IMR-90 (cell line): ENCODE data around the gene CD38. TPM values are rescaled to one million over a fixed set of nuclear protein-coding genes. Genes with fewer than 3 reads are reported as not detected.

Experiments used
- ATAC-seq: fragments of 200-7000 bp; cut with Tn5 transposase; 2 replicates; pipeline ENCODE4 v1.9.1; 2020; ENCODE audit warnings: low read depth, mild to moderate bottlenecking, moderate library complexity
- BruUV-seq: library from RNA; stranded (reverse); fragments of 400-500 nt; replicated peaks from 2 replicates; lab custom pipeline; 2021; lab: Mats Ljungman, UMichigan
- CTCF ChIA-PET: fragments of 300-600 bp; formaldehyde crosslinking; extraction: SDS; loops from one replicate; lab custom pipeline; 2021; ENCODE audit warnings: antibody characterized with exemption; lab: Yijun Ruan, JAX
- POLR2A ChIA-PET: fragments of 300-600 bp; sonication (Branson Sonifier 250); formaldehyde crosslinking; loops from one replicate; lab custom pipeline; 2022; ENCODE audit warnings: antibody characterized with exemption; ENCODE audit not compliant: unreplicated experiment; lab: Charles Lee
- DNase-seq: peaks from one replicate; pipeline ENCODE4 v3.0.0; 2013
- H2AFZ ChIP-seq: replicated peaks from 2 replicates; pipeline ENCODE3; 2013; ENCODE audit warnings: low read length, mild to moderate bottlenecking; ENCODE audit not compliant: poor library complexity
- H2AK5ac ChIP-seq: 2 replicates; pipeline ENCODE4 v1.6.1; 2013; ENCODE audit warnings: low read depth, low read length, inconsistent platforms
- H2AK9ac ChIP-seq: replicated peaks from 2 replicates; pipeline ENCODE3; 2013; ENCODE audit warnings: mild to moderate bottlenecking, low read depth, low read length, moderate library complexity; ENCODE audit not compliant: poor library complexity
- H2BK120ac ChIP-seq: 2 replicates; pipeline ENCODE4 v1.6.1; 2013; ENCODE audit warnings: low read depth, low read length, inconsistent platforms
- H2BK15ac ChIP-seq: 3 replicates; pipeline ENCODE4 v1.6.1; 2013; ENCODE audit warnings: low read depth, low read length, inconsistent platforms
- H2BK20ac ChIP-seq: 2 replicates; pipeline ENCODE4 v1.6.1; 2013; ENCODE audit warnings: low read depth, mild to moderate bottlenecking, inconsistent platforms, low read length, moderate library complexity
- H2BK5ac ChIP-seq: 2 replicates; pipeline ENCODE4 v1.6.1; 2013; ENCODE audit warnings: mild to moderate bottlenecking, low read depth, low read length, inconsistent platforms; ENCODE audit not compliant: poor library complexity, severe bottlenecking
- H3K14ac ChIP-seq: replicated peaks from 2 replicates; pipeline ENCODE4 v1.6.1; 2013; ENCODE audit warnings: low read depth, low read length, inconsistent platforms
- H3K18ac ChIP-seq: 2 replicates; pipeline ENCODE4 v1.6.1; 2013; ENCODE audit warnings: low read depth, low read length, control low read depth
- H3K23ac ChIP-seq: 2 replicates; pipeline ENCODE4 v1.6.1; 2013; ENCODE audit warnings: low read depth, low read length, inconsistent platforms
- H3K27ac ChIP-seq: 2 replicates; pipeline ENCODE4 v1.5.1; 2013; ENCODE audit warnings: mild to moderate bottlenecking, control low read depth, low read length; ENCODE audit not compliant: insufficient read depth
- H3K27me3 ChIP-seq: 2 replicates; pipeline ENCODE4 v1.6.1; 2013; ENCODE audit warnings: low read length; ENCODE audit not compliant: control insufficient read depth, insufficient read depth
- H3K36me3 ChIP-seq: 2 replicates; pipeline ENCODE4 v1.6.1; 2013; ENCODE audit warnings: low read length, mixed read lengths; ENCODE audit not compliant: control insufficient read depth, insufficient read depth
- H3K4ac ChIP-seq: 2 replicates; pipeline ENCODE4 v1.6.1; 2013; ENCODE audit warnings: low read depth, low read length, inconsistent platforms
- H3K4me1 ChIP-seq: 2 replicates; pipeline ENCODE4 v1.6.1; 2013; ENCODE audit warnings: low read length, mixed read lengths; ENCODE audit not compliant: control insufficient read depth, insufficient read depth
- H3K4me2 ChIP-seq: 2 replicates; pipeline ENCODE4 v1.6.1; 2013; ENCODE audit warnings: low read depth, mild to moderate bottlenecking, control low read depth, low read length, moderate library complexity
- H3K4me3 ChIP-seq: 2 replicates; pipeline ENCODE4 v1.5.1; 2013; ENCODE audit warnings: low read depth, mild to moderate bottlenecking, control low read depth, low read length, moderate library complexity; ENCODE audit not compliant: insufficient read depth
- H3K56ac ChIP-seq: 2 replicates; pipeline ENCODE4 v1.6.1; 2013; ENCODE audit warnings: low read length, inconsistent platforms; ENCODE audit not compliant: insufficient read depth; ENCODE audit errors: extremely low read depth
- H3K79me1 ChIP-seq, 2 experiments: 2 replicates each; pipeline ENCODE4 v1.6.1; 2013; ENCODE audit warnings: low read length in 2 of 2, inconsistent platforms in 1 of 2, low read depth in 1 of 2
- H3K9ac ChIP-seq: 2 replicates; pipeline ENCODE4 v1.6.1; 2013; ENCODE audit warnings: low read depth, low read length, control low read depth
- H3K9me1 ChIP-seq: 2 replicates; pipeline ENCODE4 v1.6.1; 2013; ENCODE audit warnings: low read length, inconsistent platforms; ENCODE audit not compliant: insufficient read depth
- H3K9me3 ChIP-seq: 2 replicates; pipeline ENCODE4 v1.6.1; 2013; ENCODE audit warnings: low read length; ENCODE audit not compliant: control insufficient read depth, insufficient read depth
- H4K20me1 ChIP-seq: 2 replicates; pipeline ENCODE4 v1.6.1; 2013; ENCODE audit warnings: low read length, inconsistent platforms; ENCODE audit not compliant: insufficient read depth
- H4K5ac ChIP-seq: 2 replicates; pipeline ENCODE4 v1.6.1; 2013; ENCODE audit warnings: mild to moderate bottlenecking, low read depth, low read length, control low read depth
- H4K8ac ChIP-seq, 2 experiments: 2 replicates each; pipeline ENCODE4 v1.6.1; 2013; ENCODE audit warnings: low read depth in 2 of 2, low read length in 2 of 2, control low read depth in 1 of 2, inconsistent platforms in 1 of 2
- H4K91ac ChIP-seq: 2 replicates; pipeline ENCODE4 v1.6.1; 2013; ENCODE audit warnings: low read depth, low read length, inconsistent platforms; ENCODE audit not compliant: insufficient read depth
- BHLHE40 ChIP-seq: fragments of 150-350 bp; IDR thresholded peaks from 2 replicates; pipeline ENCODE4 v1.6.1; 2016; ENCODE audit warnings: mild to moderate bottlenecking, low read depth, low read length
- CHD1 ChIP-seq: IDR thresholded peaks from 2 replicates; pipeline ENCODE4 v1.6.1; 2012; ENCODE audit warnings: low read depth, low read length, improper control_type of control experiment
- CTCF ChIP-seq: conservative IDR thresholded peaks from 2 replicates; pipeline ENCODE4 v1.5.1; 2012; ENCODE audit warnings: mild to moderate bottlenecking, low read depth, low read length, improper control_type of control experiment
- FOS ChIP-seq: fragments of 150-350 bp; IDR thresholded peaks from 2 replicates; pipeline ENCODE4 v1.6.1; 2016; ENCODE audit warnings: low read depth, low read length
- MAFK ChIP-seq: IDR thresholded peaks from 2 replicates; pipeline ENCODE4 v1.6.1; 2012; ENCODE audit warnings: low read depth, low read length, improper control_type of control experiment
- MAZ ChIP-seq: IDR thresholded peaks from 2 replicates; pipeline ENCODE4 v1.6.1; 2012; ENCODE audit warnings: low read depth, mild to moderate bottlenecking, low read length, improper control_type of control experiment, moderate library complexity, borderline replicate concordance
- NFE2L2 ChIP-seq: fragments of 150-350 bp; IDR thresholded peaks from 2 replicates; pipeline ENCODE4 v1.6.1; 2016; ENCODE audit warnings: low read depth, mild to moderate bottlenecking, low read length
- POLR2A ChIP-seq: IDR thresholded peaks from 2 replicates; pipeline ENCODE4 v1.6.1; 2012; ENCODE audit warnings: mild to moderate bottlenecking, low read depth, low read length
- RCOR1 ChIP-seq: IDR thresholded peaks from 2 replicates; pipeline ENCODE4 v1.6.1; 2012; ENCODE audit warnings: mild to moderate bottlenecking, low read length, improper control_type of control experiment; ENCODE audit not compliant: insufficient replicate concordance
- RFX5 ChIP-seq: IDR thresholded peaks from 2 replicates; pipeline ENCODE4 v1.8.0; 2012; ENCODE audit warnings: low read depth, mild to moderate bottlenecking, low read length, moderate library complexity
- USF2 ChIP-seq: fragments of 150-350 bp; IDR thresholded peaks from 2 replicates; pipeline ENCODE4 v1.6.1; 2017; ENCODE audit warnings: mild to moderate bottlenecking, antibody characterized with exemption, low read length, low read depth
- whole genome bisulfite sequencing, 2 experiments: methylation state at CpG; one replicate each; pipeline versions ENCODE4 v1.1.5 to v1.1.7; 2013; ENCODE audit warnings: missing lambda C conversion rate in 2 of 2; ENCODE audit not compliant: insufficient read length in 1 of 2; ENCODE audit errors: extremely low coverage in 2 of 2; 5-methylcytosine and 5-hydroxymethylcytosine counted together
- dilution Hi-C: fragments of 300-500 bp; cut with HindIII; formaldehyde crosslinking; loops from one replicate; pipeline ENCODE4 v1.14.3; 2018; ENCODE audit warnings: low sequenced_read_pairs; ENCODE audit not compliant: unreplicated experiment
- in situ Hi-C: fragments of 300-500 bp; cut with MboI; formaldehyde crosslinking; loops from 3 replicates; pipeline ENCODE4 v1.14.3; 2019; ENCODE audit warnings: low sequenced_read_pairs, inconsistent platforms, mixed read lengths
- intact Hi-C: fragments of 100-400 bp; cut with micrococcal nuclease; formaldehyde crosslinking; loops from 2 replicates; pipeline ENCODE4 v1.10.0; 2022
- polyA plus RNA-seq, 3 experiments: library from polyadenylated mRNA; depleted of rRNA; stranded (reverse); fragments of >200 nt; gene quantifications; 2 replicates each; pipeline ENCODE4 v1.2.3, GENCODE V29; 2012; ENCODE audit warnings: low replicate concordance in 1 of 3
- total RNA-seq: library from RNA; depleted of rRNA; stranded (reverse); fragments of >200 nt; gene quantifications from 2 replicates; pipeline ENCODE4 v1.2.3, GENCODE V29; 2012
- TF ChIP-seq, protein P1 (sequence below): fragments of 150-350 bp; IDR thresholded peaks from 2 replicates; pipeline ENCODE4 v1.6.1; 2016; ENCODE audit warnings: low read depth, mild to moderate bottlenecking, low read length, moderate library complexity, borderline replicate concordance

CD38 gene
- total and polyA plus RNA-seq, 2 of the 4 experiments (the other 2 are of a cell fraction): not detected

DNA sequence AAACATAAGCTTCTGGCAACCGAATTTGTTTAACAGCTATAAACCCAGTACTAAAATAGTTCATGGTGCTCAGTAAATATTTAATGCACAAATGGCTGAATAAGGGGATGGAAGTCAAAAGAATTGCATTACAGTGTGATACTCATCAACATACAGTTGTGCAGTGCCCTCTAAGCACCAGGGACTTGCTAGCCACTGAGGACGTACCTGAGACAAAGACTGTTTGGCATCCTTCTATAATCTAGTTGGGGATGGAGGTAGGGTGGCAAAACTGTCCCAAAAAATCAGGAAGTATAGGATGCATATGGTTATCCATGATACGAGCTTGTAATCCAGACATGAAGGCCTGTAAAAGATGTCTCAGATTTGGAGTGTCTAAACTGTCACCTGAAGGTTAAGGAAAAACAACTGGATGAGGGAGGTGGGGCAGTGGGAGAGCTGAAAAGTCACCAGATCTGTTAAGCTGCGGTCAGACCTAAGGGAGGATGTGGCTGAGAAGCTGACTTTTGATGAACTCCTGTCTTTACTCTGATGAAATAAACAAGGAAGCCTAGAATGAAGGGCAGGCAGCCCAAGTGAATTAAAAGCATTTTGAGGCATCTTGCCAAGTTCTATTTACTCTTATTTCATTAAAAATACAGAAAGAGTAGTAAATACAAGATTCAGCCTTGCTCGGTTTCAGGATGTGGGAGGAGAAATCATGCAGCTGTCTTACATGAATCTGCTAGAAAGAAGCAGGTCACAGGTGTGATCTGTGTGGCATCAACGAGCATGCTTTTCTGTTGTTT, 12.0 kb upstream of the CD38 start:
- WGBS, 2 experiments: 10% methylated on average over 2 of the region's 6 CpGs; no CpG with 5 or more reads in 1 of the 2 experiments
- Histone ChIP-seq H4K20me1 (no peaks in the 10 kb centered on the region), H3K36me3 (no peaks in the 10 kb centered on the region), H3K27ac (no peak overlapping the region), H3K23ac (no peak overlapping the region), H4K5ac (no peak overlapping the region), H4K8ac (no peak overlapping the region), H2AK9ac (no peak overlapping the region), H3K14ac (no peak overlapping the region), H3K56ac (no peak overlapping the region), H3K9me1 (no peaks in the 10 kb centered on the region), H4K91ac (no peak overlapping the region), H2AFZ (no peak overlapping the region), H3K79me1 (no peaks in the 10 kb centered on the region), H3K4me1 (no peaks in the 10 kb centered on the region), H3K4me2 (no peak overlapping the region), H3K9ac (no peak overlapping the region), H3K4ac (no peak overlapping the region), H2BK20ac (no peak overlapping the region), H3K9me3 (no peaks in the 10 kb centered on the region), H2AK5ac (no peak overlapping the region), H3K18ac (no peak overlapping the region), H3K27me3 (peaks cover 19% of the 10 kb centered on the region), H2BK5ac (no peak overlapping the region), H2BK15ac (no peak overlapping the region), H3K4me3 (no peak overlapping the region), H2BK120ac (no peak overlapping the region)
- POLR2A ChIA-PET: no interaction called here
- dilution Hi-C loops: no loop called here
- TF ChIP-seq USF2 (no peak), MAZ (no peak), MAFK (no peak), CTCF (no peak), RCOR1 (no peak), CHD1 (no peak), FOS (no peak), POLR2A (no peak), RFX5 (no peak), NFE2L2 (no peak), BHLHE40 (no peak)
- TF ChIP-seq, protein P1, sequence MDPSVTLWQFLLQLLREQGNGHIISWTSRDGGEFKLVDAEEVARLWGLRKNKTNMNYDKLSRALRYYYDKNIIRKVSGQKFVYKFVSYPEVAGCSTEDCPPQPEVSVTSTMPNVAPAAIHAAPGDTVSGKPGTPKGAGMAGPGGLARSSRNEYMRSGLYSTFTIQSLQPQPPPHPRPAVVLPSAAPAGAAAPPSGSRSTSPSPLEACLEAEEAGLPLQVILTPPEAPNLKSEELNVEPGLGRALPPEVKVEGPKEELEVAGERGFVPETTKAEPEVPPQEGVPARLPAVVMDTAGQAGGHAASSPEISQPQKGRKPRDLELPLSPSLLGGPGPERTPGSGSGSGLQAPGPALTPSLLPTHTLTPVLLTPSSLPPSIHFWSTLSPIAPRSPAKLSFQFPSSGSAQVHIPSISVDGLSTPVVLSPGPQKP: no peak
- intact Hi-C loops: no loop called here
- ATAC-seq (no peak), DNase-seq (no peak)
- no TSS peak for BruUV-seq
- in situ Hi-C loops: no loop called here
- CTCF ChIA-PET: interaction anchor here (2.0 kb wide), 1 partner anchor 40 kb away, joined by 6 read pairs; no protein-coding TSS in a partner anchor
